Measurements from ENCODE around the gene HSPG2. TPM values are rescaled to one million over a fixed set of nuclear protein-coding genes. Genes with fewer than 3 reads are reported as not detected.
A peak's percentile ranks its signal among the peaks of the same experiment; 100 is the strongest.

HSPG2 gene
- total and polyA plus RNA-seq, 9 of the 15 experiments (the other 6 are each of a cell fraction or from before 2014, with no cell fraction given), result 0.14 to 160 (median 15.7) TPM

DNA sequence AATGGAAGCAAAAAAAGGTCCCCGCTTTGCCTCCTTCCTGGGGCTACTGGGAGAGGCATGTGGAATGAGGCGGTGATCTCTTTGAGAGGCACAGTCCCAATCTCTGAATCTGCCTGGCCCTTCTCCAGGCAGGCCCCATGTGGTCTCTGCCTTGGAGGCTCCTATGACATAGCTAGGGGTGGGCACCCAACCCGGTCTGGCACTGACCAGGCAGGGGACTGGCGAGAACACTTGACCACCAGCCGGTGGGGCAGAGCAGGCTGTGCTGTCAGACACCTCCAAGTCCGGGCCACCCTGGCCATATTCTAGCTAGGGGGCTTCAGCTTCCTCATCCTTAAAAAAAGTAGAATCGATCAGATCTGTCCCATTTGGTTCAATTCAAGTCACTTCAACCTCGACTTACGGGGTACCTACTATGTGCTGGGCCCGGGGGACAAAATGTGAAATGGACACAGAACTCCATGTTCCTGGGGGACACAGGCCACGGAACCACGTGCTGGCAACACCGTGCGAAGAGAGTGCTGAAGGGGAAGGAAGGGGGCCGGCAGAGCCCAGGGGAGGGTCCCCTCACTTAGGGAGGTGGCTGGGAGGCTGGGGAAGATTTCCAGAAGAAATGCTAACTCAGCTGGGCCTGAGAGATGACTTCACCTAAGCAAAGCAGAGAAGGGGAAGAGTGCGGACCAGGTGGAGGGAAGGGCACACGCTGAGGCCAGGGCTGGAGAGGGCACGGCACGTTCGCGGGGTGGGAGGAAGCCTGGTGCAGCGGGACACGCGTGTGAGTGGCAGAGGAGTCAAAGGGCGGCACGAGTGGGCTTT lies 33.3 kb downstream of the HSPG2 start:
- no TSS peak for BruUV-seq (replicated peaks)
- in situ Hi-C loops (cut with MboI), result no loop called here
- Histone ChIP-seq H3K36me3 (ENCODE audit: control insufficient read depth, insufficient read depth, low read length) (peaks cover 37% of the 10 kb centered on the region; the same call in 2 of the 3 replicates), H3K9ac (ENCODE audit: insufficient read depth in 1 of 2, low read depth in 2 of 2, low read length in 2 of 2) (peak overlapping the region; percentile 74 to 90), H4K20me1 (replicated peaks; ENCODE audit: control insufficient read depth, insufficient read depth, low read length) (no peaks in the 10 kb centered on the region), H3K9me3 (replicated peaks; ENCODE audit: control insufficient read depth, insufficient read depth, low read depth, low read length) (no peaks in the 10 kb centered on the region), H3K4me1 (replicated peaks in 1 of 2; ENCODE audit: control insufficient read depth in 2 of 2, insufficient read depth in 2 of 2, low read length in 2 of 2) (peaks cover 60 to 74% of the 10 kb centered on the region in 2 experiments), H2AFZ (ENCODE audit: low read depth, low read length) (peak overlapping the region; percentile 12), H3K4me2 (ENCODE audit: insufficient read depth, low read length) (peak overlapping the region; percentile 75; the same call in 1 of the 2 replicates), H3K9me1 (ENCODE audit: control insufficient read depth, insufficient read depth, low read length) (no peaks in the 10 kb centered on the region), H3K27ac (ENCODE audit: extremely low read depth, low read depth, low read length) (peak overlapping the region; percentile 93), H3K4me3 (no peak overlapping the region), H3K79me2 (ENCODE audit: control insufficient read depth, insufficient read depth, low read length) (peaks cover 69% of the 10 kb centered on the region), H3K27me3 (ENCODE audit: control insufficient read depth in 2 of 2, insufficient read depth in 2 of 2, low read length in 2 of 2) (no peaks in the 10 kb centered on the region)
- no peak for FAIRE-seq
- intact Hi-C loops (cut with micrococcal nuclease), result loop anchor here (10.0 kb wide), 1 partner anchor 121 kb away; no protein-coding TSS in a partner anchor
- peak in 3 of 4 experiments; percentile 33 to 63 (median 55) for DNase-seq (ENCODE audit: extremely low read depth in 1 of 4, low spot score in 3 of 4)
- ChIA-PET CTCF (ENCODE audit: low intra/inter-chr PET ratio) (no interaction called here), POLR2A (interaction anchor here (1.0 kb wide), 1 partner anchor 20 kb away, joined by 4 read pairs; no protein-coding TSS in a partner anchor)
- WGBS (ENCODE audit: insufficient coverage, low coverage, missing lambda C conversion rate), result 66% methylated on average over 26 of the region's 26 CpGs
- no peak for ATAC-seq
- TF ChIP-seq NFRKB (IDR thresholded peaks at IDR 0.05; ENCODE audit: low read depth) (0 out of 2 replicates have a peak, but pooled peaks have one; percentile 45), POLR2H (tag; IDR thresholded peaks at IDR 0.05; ENCODE audit: low read depth) (no peak), CHD7 (IDR thresholded peaks at IDR 0.05; ENCODE audit: low read depth, low read length) (no peak), NR2C1 (IDR thresholded peaks at IDR 0.05) (no peak), NR2C1 (tag; IDR thresholded peaks at IDR 0.05) (no peak), ZNF445 (CRISPR knock-in tag; IDR thresholded peaks at IDR 0.05; ENCODE audit: low read depth) (0 out of 2 replicates have a peak, but pooled peaks have one; percentile 41), ZNF644 (tag; IDR thresholded peaks at IDR 0.05; ENCODE audit: low read depth) (no peak; the same call in 1 of the 2 replicates), DPF2 (IDR thresholded peaks at IDR 0.05) (no peak; the same call in 1 of the 2 replicates)
